Panc1 (cell line): ENCODE measurements around the gene SLC6A1.
A peak's percentile ranks its signal among the peaks of the same experiment; 100 is the strongest.

ENCODE experiments used
- CTCF ChIP-seq: fragments of 450-650 bp; IDR thresholded peaks from 2 replicates; pipeline ENCODE4 v1.5.1; 2017; ENCODE audit warnings: mild to moderate bottlenecking
- POLR2AphosphoS5 ChIP-seq: IDR thresholded peaks from 2 replicates; pipeline ENCODE4 v1.6.1; 2012; ENCODE audit warnings: mild to moderate bottlenecking, low read depth, low read length, moderate library complexity
- SIN3A ChIP-seq: IDR thresholded peaks from 2 replicates; pipeline ENCODE4 v1.6.1; 2012; ENCODE audit warnings: low read depth, mild to moderate bottlenecking, low read length, moderate library complexity, borderline replicate concordance; ENCODE audit not compliant: insufficient read depth
- TCF7L2 ChIP-seq: IDR thresholded peaks from 2 replicates; pipeline ENCODE4 v1.6.1; 2011; ENCODE audit warnings: mild to moderate bottlenecking, low read depth, low read length, inconsistent platforms
- TF ChIP-seq, protein P1 (sequence below), 2 experiments: IDR thresholded peaks; 2 replicates each; pipeline ENCODE4 v1.6.1; 2011 to 2012; ENCODE audit warnings: low read depth in 2 of 2, control low read depth in 1 of 2, low read length in 1 of 2, mild to moderate bottlenecking in 1 of 2, moderate library complexity in 1 of 2; ENCODE audit not compliant: insufficient read depth in 1 of 2

DNA sequence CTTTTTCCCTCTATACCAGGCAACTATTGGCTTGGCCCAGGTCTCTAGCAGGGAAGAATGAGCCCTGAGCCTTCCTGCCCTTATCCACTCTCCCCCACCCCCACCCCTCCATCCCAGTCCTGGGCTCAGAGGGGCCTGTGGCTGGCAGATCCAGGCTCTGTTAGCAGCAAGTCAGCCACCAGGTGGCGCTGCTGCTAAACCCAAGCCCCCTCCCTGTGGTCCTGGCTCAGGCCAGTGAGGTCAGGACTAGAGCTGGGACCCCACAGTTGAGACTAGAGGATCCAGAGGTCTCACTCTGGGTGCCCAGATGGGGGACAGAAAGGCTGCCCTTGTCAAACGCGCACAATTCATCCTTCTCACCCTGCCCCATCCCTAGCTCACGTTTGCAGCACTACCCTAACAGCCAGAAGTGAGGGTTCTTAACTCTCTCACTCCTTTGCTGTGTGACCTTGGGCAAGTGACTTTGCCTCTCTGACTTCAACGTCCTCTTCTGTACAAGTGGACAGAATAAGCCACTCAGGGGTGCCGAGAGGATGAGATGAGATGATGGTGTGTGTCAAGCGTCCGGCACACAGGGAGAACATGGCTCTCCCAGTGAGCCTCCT lies 46.8 kb upstream of the SLC6A1 start:
- no peak for TF ChIP-seq TCF7L2
- peak; percentile 87 for TF ChIP-seq CTCF
- TF ChIP-seq, protein P1, sequence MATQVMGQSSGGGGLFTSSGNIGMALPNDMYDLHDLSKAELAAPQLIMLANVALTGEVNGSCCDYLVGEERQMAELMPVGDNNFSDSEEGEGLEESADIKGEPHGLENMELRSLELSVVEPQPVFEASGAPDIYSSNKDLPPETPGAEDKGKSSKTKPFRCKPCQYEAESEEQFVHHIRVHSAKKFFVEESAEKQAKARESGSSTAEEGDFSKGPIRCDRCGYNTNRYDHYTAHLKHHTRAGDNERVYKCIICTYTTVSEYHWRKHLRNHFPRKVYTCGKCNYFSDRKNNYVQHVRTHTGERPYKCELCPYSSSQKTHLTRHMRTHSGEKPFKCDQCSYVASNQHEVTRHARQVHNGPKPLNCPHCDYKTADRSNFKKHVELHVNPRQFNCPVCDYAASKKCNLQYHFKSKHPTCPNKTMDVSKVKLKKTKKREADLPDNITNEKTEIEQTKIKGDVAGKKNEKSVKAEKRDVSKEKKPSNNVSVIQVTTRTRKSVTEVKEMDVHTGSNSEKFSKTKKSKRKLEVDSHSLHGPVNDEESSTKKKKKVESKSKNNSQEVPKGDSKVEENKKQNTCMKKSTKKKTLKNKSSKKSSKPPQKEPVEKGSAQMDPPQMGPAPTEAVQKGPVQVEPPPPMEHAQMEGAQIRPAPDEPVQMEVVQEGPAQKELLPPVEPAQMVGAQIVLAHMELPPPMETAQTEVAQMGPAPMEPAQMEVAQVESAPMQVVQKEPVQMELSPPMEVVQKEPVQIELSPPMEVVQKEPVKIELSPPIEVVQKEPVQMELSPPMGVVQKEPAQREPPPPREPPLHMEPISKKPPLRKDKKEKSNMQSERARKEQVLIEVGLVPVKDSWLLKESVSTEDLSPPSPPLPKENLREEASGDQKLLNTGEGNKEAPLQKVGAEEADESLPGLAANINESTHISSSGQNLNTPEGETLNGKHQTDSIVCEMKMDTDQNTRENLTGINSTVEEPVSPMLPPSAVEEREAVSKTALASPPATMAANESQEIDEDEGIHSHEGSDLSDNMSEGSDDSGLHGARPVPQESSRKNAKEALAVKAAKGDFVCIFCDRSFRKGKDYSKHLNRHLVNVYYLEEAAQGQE (IDR thresholded peaks at IDR 0.05; ENCODE audit: insufficient read depth in 1 of 2, low read depth in 2 of 2, low read length in 1 of 2): no peak
- no peak for TF ChIP-seq POLR2AphosphoS5
- no peak for TF ChIP-seq SIN3A
